ENCODE measurements around the gene DYNC1H1. TPM values are rescaled to one million over a fixed set of nuclear protein-coding genes. Genes with fewer than 3 reads are reported as not detected.

The DYNC1H1 gene
- total RNA-seq, 1 donor from 2014 or later, result 348 TPM

GRCh38 chr14:102015045-102015685, 50.8 kb downstream of the DYNC1H1 start:
- ATAC-seq (no peak), DNase-seq (ENCODE audit: missing footprints) (no peak)
- intact Hi-C loops (cut with DNase I), result no loop called here

- DNase-seq (ENCODE audit: missing footprints) (no peak), ATAC-seq (no peak)
- intact Hi-C loops (cut with DNase I), result no loop called here
These were observed 51.4 kb downstream of the DYNC1H1 start for GRCh38 chr14:102015771-102016170.

- no peak for ATAC-seq
- intact Hi-C loops (cut with DNase I), result no loop called here
These were observed 52.2 kb downstream of the DYNC1H1 start for GRCh38 chr14:102016420-102017090.

GRCh38 chr14:102018251-102018650, 53.9 kb downstream of the DYNC1H1 start:
- DNase-seq (ENCODE audit: missing footprints), result no peak
- no peak for ATAC-seq
- intact Hi-C loops (cut with DNase I), result no loop called here

More at GRCh38 chr14:102016420-102017090, 52.2 kb downstream of the DYNC1H1 start:
- DNase-seq (ENCODE audit: missing footprints), result no peak

- ATAC-seq (no peak), DNase-seq (ENCODE audit: missing footprints) (no peak)
- intact Hi-C loops (cut with DNase I), result no loop called here
These were observed 54.7 kb downstream of the DYNC1H1 start for GRCh38 chr14:102019006-102019540.

- no peak for ATAC-seq
These were observed 55.9 kb downstream of the DYNC1H1 start for GRCh38 chr14:102020058-102020971.

GRCh38 chr14:102026934-102027333, 62.6 kb downstream of the DYNC1H1 start:
- intact Hi-C loops (cut with DNase I), result no loop called here
- no peak for DNase-seq (ENCODE audit: missing footprints)
- no peak for ATAC-seq

More at GRCh38 chr14:102020058-102020971, 55.9 kb downstream of the DYNC1H1 start:
- intact Hi-C loops (cut with DNase I), result no loop called here
- no peak for DNase-seq (ENCODE audit: missing footprints)

GRCh38 chr14:102027951-102028350, 63.6 kb downstream of the DYNC1H1 start:
- intact Hi-C loops (cut with DNase I), result no loop called here
- ATAC-seq (no peak), DNase-seq (ENCODE audit: missing footprints) (no peak)

- intact Hi-C loops (cut with DNase I), result no loop called here
- ATAC-seq (no peak), DNase-seq (ENCODE audit: missing footprints) (no peak)
These were observed 64.4 kb downstream of the DYNC1H1 start for GRCh38 chr14:102028733-102029132.

GRCh38 chr14:102029956-102030355, 65.6 kb downstream of the DYNC1H1 start:
- DNase-seq (ENCODE audit: missing footprints) (no peak), ATAC-seq (no peak)
- intact Hi-C loops (cut with DNase I), result no loop called here

- intact Hi-C loops (cut with DNase I), result no loop called here
- ATAC-seq (no peak), DNase-seq (ENCODE audit: missing footprints) (no peak)
These were observed 68.9 kb downstream of the DYNC1H1 start for GRCh38 chr14:102033241-102033640.

GRCh38 chr14:102034301-102034700, 69.9 kb downstream of the DYNC1H1 start:
- no peak for DNase-seq (ENCODE audit: missing footprints)
- intact Hi-C loops (cut with DNase I), result no loop called here
- ATAC-seq, result no peak

GRCh38 chr14:102035914-102036313, 71.5 kb downstream of the DYNC1H1 start:
- no peak for DNase-seq (ENCODE audit: missing footprints)
- intact Hi-C loops (cut with DNase I), result no loop called here
- no peak for ATAC-seq

- DNase-seq (ENCODE audit: missing footprints) (no peak), ATAC-seq (no peak)
- intact Hi-C loops (cut with DNase I), result no loop called here
These were observed 73.3 kb downstream of the DYNC1H1 start for GRCh38 chr14:102037686-102038085.

GRCh38 chr14:102039157-102039556, 74.8 kb downstream of the DYNC1H1 start:
- DNase-seq (ENCODE audit: missing footprints) (no peak), ATAC-seq (no peak)
- intact Hi-C loops (cut with DNase I), result no loop called here

GRCh38 chr14:102040153-102040552, 75.8 kb downstream of the DYNC1H1 start:
- no peak for DNase-seq (ENCODE audit: missing footprints)
- ATAC-seq, result no peak
- intact Hi-C loops (cut with DNase I), result loop anchor here (5.0 kb wide), 3 partner anchors 48 to 333 kb away; no protein-coding TSS in a partner anchor

- intact Hi-C loops (cut with DNase I), result loop anchor here (5.0 kb wide), 3 partner anchors 50 to 335 kb away; no protein-coding TSS in a partner anchor
- DNase-seq (ENCODE audit: missing footprints) (no peak), ATAC-seq (no peak)
These were observed 78.3 kb downstream of the DYNC1H1 start for GRCh38 chr14:102042699-102043098.

GRCh38 chr14:102043251-102044025, 79.1 kb downstream of the DYNC1H1 start:
- no peak for DNase-seq (ENCODE audit: missing footprints)
- ATAC-seq, result peak; percentile 70
- intact Hi-C loops (cut with DNase I), result loop anchor here (5.0 kb wide), 3 partner anchors 51 to 336 kb away; no protein-coding TSS in a partner anchor

Data from Right ventricle myocardium inferior (tissue), 1 donor.